Left hindlimb (tissue), 1 donor: ENCODE measurements around the gene HIRA.
"Not testable (repeated sequence)": the region's sequence is repeated elsewhere in the genome, so short reads cannot be mapped to it uniquely, and the experiment has no call there.

Experiments
- DNase-seq: peaks from one replicate; pipeline ENCODE4 v3.0.0-alpha.2; 2018

The HIRA gene

GRCh38 chr22:19376247-19376646 lies 55.3 kb downstream of the HIRA start:
- no peak for DNase-seq

DNA sequence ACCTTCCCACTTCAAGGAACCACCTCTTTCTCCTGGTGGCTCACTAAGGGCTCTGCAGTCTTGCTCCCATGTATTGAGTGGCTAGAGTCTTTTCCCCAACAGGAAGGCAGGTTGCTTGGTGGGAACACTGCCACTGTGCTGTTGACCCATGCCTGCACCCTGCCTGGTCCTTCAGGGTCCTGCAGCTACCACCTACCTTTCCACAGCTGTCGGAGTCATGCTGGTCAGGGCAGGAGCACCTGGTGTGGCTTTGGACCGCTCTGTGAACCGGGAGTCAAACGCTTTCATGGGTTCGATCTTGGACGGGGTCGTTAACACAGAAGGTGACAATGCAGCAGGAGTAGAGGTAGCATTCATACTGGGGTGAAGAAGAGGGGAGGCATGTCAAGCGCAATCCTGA lies 56.1 kb downstream of the HIRA start:
- no peak for DNase-seq

DNA sequence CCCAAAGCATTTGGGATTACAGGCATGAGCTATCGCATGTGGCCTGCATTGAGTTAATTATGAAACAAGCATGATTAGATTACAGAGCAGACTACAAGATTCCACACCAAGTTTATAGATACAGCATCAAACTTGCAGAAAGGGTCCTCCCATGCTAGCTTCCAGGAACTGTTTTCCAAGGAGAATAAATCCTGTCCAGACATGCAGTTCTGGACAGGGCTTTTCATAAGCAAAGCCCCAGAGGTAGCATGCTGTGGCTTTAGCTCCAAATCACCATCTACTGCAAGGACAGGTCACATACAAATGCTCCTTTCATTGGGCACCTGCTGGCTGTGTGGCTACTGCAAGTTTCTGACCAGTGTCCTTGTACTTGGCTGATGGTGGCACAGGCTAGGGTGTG lies 57.1 kb downstream of the HIRA start:
- DNase-seq = no peak

DNA sequence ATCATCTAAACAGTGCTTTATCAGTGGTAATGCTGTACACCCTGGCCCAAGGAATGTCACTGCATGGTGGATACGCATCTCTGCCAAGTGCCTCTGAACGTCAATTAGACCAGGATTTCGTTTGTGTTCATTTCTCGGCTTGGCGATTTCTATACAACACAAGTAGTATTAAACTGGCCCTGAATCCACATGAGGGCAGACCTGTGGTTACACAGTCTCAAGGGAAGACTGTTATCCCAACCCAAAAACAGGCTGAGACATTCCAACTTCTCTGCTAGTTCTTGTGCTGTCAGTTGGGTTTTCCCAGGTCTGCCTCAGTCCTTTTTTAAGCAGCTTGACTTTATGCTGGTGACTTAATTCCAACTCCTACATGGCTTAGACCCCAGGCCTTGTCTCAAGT lies 58.1 kb downstream of the HIRA start:
- DNase-seq = no peak

- DNase-seq = no peak
Measured at GRCh38 chr22:19371893-19372292, 59.6 kb downstream of the HIRA start.

DNA sequence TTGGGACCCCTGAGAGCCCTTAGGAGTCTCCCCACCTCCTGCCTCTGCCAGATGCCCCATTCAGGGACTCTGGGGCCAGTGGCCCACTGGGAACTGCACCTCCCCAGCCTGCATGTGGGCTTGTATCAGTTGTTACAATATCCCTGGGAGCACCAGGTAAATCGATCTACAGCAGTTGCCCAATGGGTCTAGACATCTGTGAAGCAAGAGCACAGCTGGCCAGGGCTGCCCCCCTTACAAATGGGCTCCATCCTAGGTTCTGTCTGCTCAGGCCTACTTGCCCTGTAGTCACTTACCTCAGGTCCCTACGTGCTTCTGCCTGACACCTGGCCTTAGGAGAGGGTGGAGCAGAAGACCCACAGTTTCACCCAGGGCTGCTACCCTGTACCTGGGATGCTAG lies 62.7 kb downstream of the HIRA start:
- no peak for DNase-seq

- no peak for DNase-seq
Measured at GRCh38 chr22:19367763-19368367, 63.7 kb downstream of the HIRA start.

DNA sequence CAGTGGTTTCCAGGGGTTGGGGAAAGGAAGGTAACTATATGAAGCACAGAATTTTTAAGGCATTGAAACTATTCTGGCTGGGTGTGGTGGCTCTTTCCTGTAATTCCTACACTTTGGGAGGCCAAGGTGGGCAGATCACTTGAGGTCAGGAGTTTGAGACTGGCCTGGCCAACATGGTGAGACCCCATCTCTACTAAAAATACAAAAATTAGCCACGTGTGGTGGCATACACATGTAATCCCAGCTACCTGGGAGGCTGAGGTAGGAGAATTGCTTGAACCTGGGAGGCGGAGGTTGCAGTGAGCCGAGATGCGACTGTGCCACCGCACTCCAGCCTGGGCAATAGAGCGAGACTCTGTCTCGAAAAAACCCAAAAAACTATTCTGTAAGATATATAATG lies 68.0 kb downstream of the HIRA start:
- DNase-seq = not testable (repeated sequence)

DNA sequence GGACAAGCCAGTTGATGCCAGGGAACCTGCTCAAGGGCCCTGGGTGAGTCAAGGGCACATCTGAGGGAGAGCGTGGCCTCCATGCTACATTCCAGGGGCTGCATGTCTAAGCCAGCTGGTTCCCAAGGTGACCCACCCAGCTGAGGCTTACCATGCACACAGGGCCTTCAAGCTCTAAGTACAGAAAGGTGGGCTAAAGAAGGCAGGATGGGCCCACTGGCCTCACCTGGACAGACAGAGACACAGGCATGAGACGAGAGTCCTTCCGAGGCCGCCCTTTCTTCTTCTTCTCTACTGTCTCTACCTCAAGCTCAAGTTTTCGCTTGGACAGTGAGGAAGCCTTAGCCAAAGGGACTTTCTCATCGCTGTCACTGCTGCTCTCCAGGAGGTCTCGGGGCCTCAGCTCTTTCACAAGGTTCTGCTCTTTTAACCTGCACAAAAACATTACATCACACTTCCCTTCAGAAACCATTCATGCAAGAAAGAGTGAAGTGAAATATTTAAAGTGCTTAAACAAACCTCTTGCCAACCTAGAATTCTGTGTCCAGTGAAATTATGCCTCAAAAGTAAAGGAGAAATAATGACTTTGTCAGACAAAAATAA lies 69.9 kb downstream of the HIRA start:
- no peak for DNase-seq

DNA sequence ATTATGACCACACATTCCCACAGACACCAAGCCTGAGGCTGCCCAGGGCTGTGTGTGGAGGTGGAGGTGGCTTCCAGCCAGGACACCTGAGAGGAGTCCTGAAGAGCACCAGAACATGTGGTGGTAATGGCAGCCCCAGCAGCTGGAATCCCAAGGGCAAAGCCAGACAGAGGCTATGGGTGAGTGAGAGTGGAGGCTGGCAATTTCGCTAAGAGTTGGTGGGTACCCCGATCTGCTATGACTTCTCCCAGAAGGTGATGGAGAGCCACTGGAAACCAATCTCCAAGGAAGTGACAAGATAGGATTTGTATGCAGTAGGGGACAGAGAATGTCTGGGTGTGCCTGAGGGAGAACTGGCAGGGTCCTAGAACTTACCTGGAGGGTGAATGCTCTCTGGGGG lies 70.7 kb downstream of the HIRA start:
- no peak for DNase-seq

DNA sequence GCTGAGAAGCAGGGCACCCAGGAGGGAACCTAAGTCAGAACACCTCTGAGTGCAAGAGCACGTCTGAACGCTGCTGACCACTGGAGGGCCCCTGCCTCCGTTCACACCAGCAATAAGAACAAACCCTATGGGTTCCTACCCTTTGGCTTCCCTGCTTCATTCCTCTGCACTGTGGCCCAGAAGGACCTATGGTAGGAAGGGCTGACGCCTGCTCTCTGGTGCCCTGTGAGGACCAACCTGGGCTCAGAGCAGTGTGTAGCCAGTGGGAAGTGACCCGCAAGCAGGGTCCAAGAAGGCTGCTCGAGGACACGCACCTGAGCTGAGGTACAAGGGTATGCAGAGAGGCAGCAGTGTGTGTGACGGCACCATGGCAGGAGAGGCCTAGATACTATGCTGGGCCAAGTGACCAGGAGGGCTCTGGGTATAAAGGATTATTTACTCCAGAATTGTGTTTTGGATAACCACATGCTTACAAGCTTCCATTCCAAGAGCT lies 71.2 kb downstream of the HIRA start:
- DNase-seq = no peak

DNA sequence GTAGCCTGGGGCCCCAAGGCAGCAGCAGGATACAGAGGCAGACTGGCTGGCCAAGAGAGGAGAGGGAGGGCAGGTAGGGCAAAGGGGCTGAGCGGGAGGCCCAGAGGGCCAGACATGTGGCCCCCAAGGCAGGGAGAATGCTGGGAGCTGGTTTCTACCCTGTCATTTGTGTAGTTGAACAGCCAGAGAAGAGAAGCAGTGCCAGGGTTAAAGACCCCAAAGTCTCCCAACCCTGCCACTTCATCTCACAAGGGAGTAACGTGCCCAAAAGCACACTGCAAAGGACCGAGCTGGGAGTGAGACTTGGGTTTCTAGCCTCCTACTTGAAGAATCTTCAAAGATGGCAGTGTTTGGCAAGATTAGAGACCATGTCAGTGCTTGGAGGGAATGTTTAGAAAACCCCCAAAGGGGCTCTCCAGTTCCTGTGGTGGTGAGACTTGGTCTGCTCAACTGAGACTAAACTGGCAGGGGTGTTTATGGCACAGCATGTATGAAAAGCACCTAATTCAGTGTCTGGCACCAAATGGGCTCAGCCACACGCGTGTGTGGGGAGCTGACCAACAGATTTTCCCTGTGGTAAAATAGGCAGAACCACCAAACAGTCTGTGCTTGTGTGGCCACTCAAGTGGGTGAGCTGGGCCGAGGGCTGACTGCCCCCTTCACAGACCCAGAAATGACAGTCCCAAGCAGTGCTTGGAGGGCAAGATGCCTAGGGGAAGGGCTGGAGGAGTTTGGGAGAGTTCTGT lies 71.8 kb downstream of the HIRA start:
- DNase-seq = no peak

- no peak for DNase-seq
Measured at GRCh38 chr22:19358703-19359553, 72.6 kb downstream of the HIRA start.

- no peak for DNase-seq
Measured at GRCh38 chr22:19358195-19358594, 73.3 kb downstream of the HIRA start.

DNA sequence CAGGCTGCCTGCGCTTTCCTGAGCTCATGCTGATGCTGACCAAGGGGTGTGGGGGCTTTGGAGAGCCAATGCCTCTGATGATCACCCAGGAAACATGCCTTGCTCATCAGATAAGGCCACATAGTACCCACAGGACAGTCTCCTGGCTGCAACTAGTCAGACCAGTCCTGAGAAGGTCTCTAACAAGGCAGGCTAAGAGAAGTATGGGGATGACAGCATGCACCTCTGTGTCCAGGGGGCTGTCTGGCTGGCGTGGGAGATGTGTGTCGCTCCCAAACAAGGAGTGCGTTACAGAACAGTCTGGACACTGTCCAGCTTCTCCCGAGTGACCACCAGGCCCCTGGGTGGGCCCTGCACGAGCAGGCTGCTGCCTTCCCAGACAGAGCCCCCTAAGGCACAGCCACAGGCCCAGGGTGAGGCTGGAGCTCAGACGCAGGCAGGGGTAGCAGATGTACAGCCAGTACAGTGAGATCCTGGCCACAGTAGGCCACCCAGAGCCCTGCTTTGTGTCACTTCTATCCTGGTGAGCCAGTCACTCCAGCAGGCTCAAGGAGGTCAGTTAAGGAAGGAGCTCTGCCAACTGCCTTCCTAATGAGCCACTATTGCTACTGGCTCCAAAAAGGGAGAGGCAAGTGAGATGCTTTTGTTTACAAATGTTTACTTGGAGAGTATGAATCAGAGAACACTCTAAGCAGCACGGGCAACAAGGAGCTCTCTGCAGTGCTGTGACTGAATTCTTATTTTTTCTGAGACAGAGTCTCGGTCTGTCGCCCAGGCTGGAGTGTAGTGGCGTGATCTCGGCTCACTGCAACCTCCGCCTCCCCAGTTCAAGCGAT lies 74.0 kb downstream of the HIRA start:
- no peak for DNase-seq

GRCh38 chr22:19356708-19357269 lies 74.7 kb downstream of the HIRA start:
- no peak for DNase-seq

- DNase-seq = no peak
Measured at GRCh38 chr22:19355413-19356157, 75.9 kb downstream of the HIRA start.

- no peak for DNase-seq
Measured at GRCh38 chr22:19354201-19354600, 77.3 kb downstream of the HIRA start.

DNA sequence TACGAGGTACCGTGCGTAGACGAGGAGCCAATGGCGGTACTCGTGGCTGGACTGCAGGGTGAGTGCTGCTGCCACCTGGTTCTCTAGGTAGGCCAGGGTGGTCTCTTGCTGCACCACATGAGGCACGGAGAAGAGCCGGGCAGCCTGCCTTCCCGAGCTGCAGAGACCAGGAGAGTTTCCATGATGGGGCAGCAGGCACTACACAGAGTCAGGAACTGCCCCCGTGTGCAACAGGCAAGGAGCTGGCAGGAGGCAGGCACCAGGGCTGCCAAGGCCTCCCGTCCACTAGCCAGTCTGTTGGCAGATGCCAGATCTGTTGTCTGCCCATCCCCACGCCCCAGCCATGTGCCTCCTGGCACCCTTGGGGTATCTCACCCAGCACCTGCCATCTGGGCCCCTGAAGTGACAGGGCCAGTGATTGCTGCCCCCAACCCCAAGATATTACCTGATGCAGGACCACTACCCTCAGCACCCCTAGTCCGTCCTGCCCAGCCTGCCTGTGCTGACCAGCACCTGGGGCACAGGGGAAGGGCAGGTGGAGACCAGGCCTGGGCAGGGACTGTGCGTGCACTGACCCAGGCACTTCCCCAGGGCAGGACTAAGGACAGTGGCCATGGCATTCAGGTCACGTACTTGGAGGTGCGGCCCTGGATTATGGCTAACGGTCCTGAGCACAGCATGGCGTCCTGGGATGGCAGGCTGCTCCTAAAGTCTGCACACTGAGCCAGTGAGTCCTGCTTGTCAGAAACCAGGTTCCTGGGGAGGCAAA lies 78.0 kb downstream of the HIRA start:
- DNase-seq = no peak

GRCh38 chr22:19352766-19353165 lies 78.8 kb downstream of the HIRA start:
- no peak for DNase-seq
